GM23338 (cell line): ENCODE measurements around the gene ABCF2. TPM values are rescaled to one million over a fixed set of nuclear protein-coding genes. Genes with fewer than 3 reads are reported as not detected.

Experiments
- ATAC-seq: fragments of 200-7000 bp; cut with Tn5 transposase; 3 replicates; pipeline ENCODE4 v1.9.1; 2020
- DNase-seq: peaks from one replicate; pipeline ENCODE4 v3.0.0-alpha.2; 2015; ENCODE audit warnings: low spot score
- H2AFZ ChIP-seq: fragments of 200-600 bp; sonication (generic); 2 replicates; pipeline ENCODE4 v1.8.0; 2016; ENCODE audit warnings: antibody characterized with exemption, mild to moderate bottlenecking, moderate library complexity
- H3F3A ChIP-seq: fragments of 200-600 bp; sonication (generic); replicated peaks from 2 replicates; pipeline ENCODE4 v1.8.0; 2017; ENCODE audit warnings: antibody characterized with exemption, mixed run types, low read depth
- H3K27ac ChIP-seq: fragments of 200-600 bp; sonication (generic); 2 replicates; pipeline ENCODE4 v1.6.1; 2016; ENCODE audit warnings: low read depth
- H3K27me3 ChIP-seq: fragments of 200-600 bp; sonication (generic); 2 replicates; pipeline ENCODE4 v1.8.0; 2016; ENCODE audit warnings: mild to moderate bottlenecking, mixed run types, moderate library complexity; ENCODE audit not compliant: insufficient read depth
- H3K36me3 ChIP-seq: fragments of 200-600 bp; sonication (generic); 2 replicates; pipeline ENCODE4 v1.8.0; 2016; ENCODE audit warnings: mild to moderate bottlenecking; ENCODE audit not compliant: insufficient read depth
- H3K4me1 ChIP-seq: fragments of 200-600 bp; sonication (generic); 2 replicates; pipeline ENCODE4 v1.8.0; 2016; ENCODE audit warnings: mild to moderate bottlenecking, moderate library complexity; ENCODE audit not compliant: insufficient read depth
- H3K4me2 ChIP-seq: fragments of 200-600 bp; sonication (generic); 2 replicates; pipeline ENCODE4 v1.7.1; 2017; ENCODE audit warnings: mixed run types
- H3K4me3 ChIP-seq: fragments of 200-600 bp; sonication (generic); 2 replicates; pipeline ENCODE4 v1.6.1; 2016; ENCODE audit warnings: mixed run types
- H3K79me2 ChIP-seq: fragments of 200-600 bp; sonication (generic); replicated peaks from 2 replicates; pipeline ENCODE4 v1.8.0; 2017; ENCODE audit warnings: mild to moderate bottlenecking; ENCODE audit not compliant: insufficient read depth
- H3K9me2 ChIP-seq: fragments of 200-600 bp; sonication (generic); 2 replicates; pipeline ENCODE4 v1.8.0; 2017; ENCODE audit not compliant: insufficient read depth
- H4K20me1 ChIP-seq: fragments of 200-600 bp; sonication (generic); replicated peaks from 2 replicates; pipeline ENCODE4 v1.8.0; 2017; ENCODE audit warnings: mild to moderate bottlenecking; ENCODE audit not compliant: insufficient read depth
- H3K27ac Mint-ChIP-seq: 2 replicates; pipeline ENCODE4 v1.8.0; 2020; ENCODE audit warnings: inconsistent platforms, mild to moderate bottlenecking, moderate library complexity, mixed read lengths
- H3K27me3 Mint-ChIP-seq: 3 replicates; pipeline ENCODE4 v1.8.0; 2022; ENCODE audit warnings: low read depth, mild to moderate bottlenecking, moderate library complexity, mixed read lengths, inconsistent platforms; ENCODE audit not compliant: insufficient read depth, poor library complexity
- H3K36me3 Mint-ChIP-seq: 3 replicates; pipeline ENCODE4 v1.8.0; 2021; ENCODE audit warnings: low read depth, mild to moderate bottlenecking, inconsistent platforms, moderate library complexity, mixed read lengths
- H3K4me1 Mint-ChIP-seq: 3 replicates; pipeline ENCODE4 v1.8.0; 2020; ENCODE audit warnings: mild to moderate bottlenecking, inconsistent platforms, mixed read lengths
- H3K4me3 Mint-ChIP-seq: 3 replicates; pipeline ENCODE4 v1.8.0; 2021; ENCODE audit warnings: moderate library complexity, mild to moderate bottlenecking, inconsistent platforms, mixed read lengths
- H3K9me3 Mint-ChIP-seq: 3 replicates; pipeline ENCODE4 v1.8.0; 2020; ENCODE audit warnings: moderate library complexity, mild to moderate bottlenecking, inconsistent platforms, mixed read lengths
- CREB1 ChIP-seq: fragments of 250-450 bp; sonication (Bioruptor Pico); IDR thresholded peaks from 2 replicates; pipeline ENCODE4 v1.5.0; 2020; ENCODE audit warnings: low read depth, mild to moderate bottlenecking, moderate library complexity
- CTCF ChIP-seq, 2 experiments: fragments of 200-600 bp in 1 of 2; sonication (generic) in 1 of 2; conservative IDR thresholded peaks; 2 replicates each; pipeline versions ENCODE4 v1.5.1 to v1.6.1; 2016 to 2017; ENCODE audit warnings: antibody characterized with exemption in 2 of 2, low read depth in 2 of 2, mild to moderate bottlenecking in 2 of 2, moderate library complexity in 1 of 2
- ETS1 ChIP-seq: IDR thresholded peaks from 2 replicates; pipeline ENCODE4 v1.6.1; 2016; ENCODE audit warnings: antibody characterized with exemption
- EZH2 ChIP-seq: fragments of 200-600 bp; sonication (generic); IDR thresholded peaks from one replicate; pipeline ENCODE4 v1.8.0; 2017; ENCODE audit warnings: antibody characterized with exemption, mild to moderate bottlenecking, low read depth; ENCODE audit not compliant: unreplicated experiment
- EZH2phosphoT487 ChIP-seq: fragments of 200-600 bp; sonication (generic); IDR thresholded peaks from one replicate; pipeline ENCODE4 v1.8.1; 2018; ENCODE audit warnings: antibody characterized with exemption; ENCODE audit not compliant: unreplicated experiment
- JUNB ChIP-seq: IDR thresholded peaks from one replicate; pipeline ENCODE4 v1.6.1; 2016; ENCODE audit warnings: antibody characterized with exemption; ENCODE audit not compliant: unreplicated experiment
- NANOG ChIP-seq: IDR thresholded peaks from 2 replicates; pipeline ENCODE4 v1.6.1; 2016; ENCODE audit warnings: antibody characterized with exemption, borderline replicate concordance
- POLR2AphosphoS5 ChIP-seq: IDR thresholded peaks from 2 replicates; pipeline ENCODE4 v1.6.1; 2016; ENCODE audit warnings: antibody characterized with exemption, low read depth
- REST ChIP-seq: IDR thresholded peaks from one replicate; pipeline ENCODE4 v1.6.1; 2018; ENCODE audit warnings: antibody characterized with exemption; ENCODE audit not compliant: unreplicated experiment
- STAT1 ChIP-seq: IDR thresholded peaks from one replicate; pipeline ENCODE4 v1.6.1; 2016; ENCODE audit warnings: antibody characterized with exemption; ENCODE audit not compliant: unreplicated experiment
- ZNF114 ChIP-seq: fragments of 250-450 bp; sonication (Bioruptor Pico); IDR thresholded peaks from 2 replicates; pipeline ENCODE4 v1.5.0; 2020; ENCODE audit warnings: mild to moderate bottlenecking, moderate library complexity
- ZNF331 ChIP-seq: fragments of 250-450 bp; sonication (Bioruptor Pico); IDR thresholded peaks from 2 replicates; pipeline ENCODE4 v1.5.0; 2020; ENCODE audit warnings: low read depth, mild to moderate bottlenecking, moderate library complexity
- polyA plus RNA-seq: library from polyadenylated mRNA; unstranded; fragments of >200 nt; fragmentation: Nextera tagmentation; extraction: Ambion mirVana; gene quantifications from 2 replicates; pipeline ENCODE4 v1.2.1, GENCODE V29; 2016
- total RNA-seq: library from RNA; depleted of rRNA; stranded (reverse); fragments of >200 nt; shearing (Covaris generic); gene quantifications from 2 replicates; pipeline ENCODE4 v1.2.3, GENCODE V29; 2014
- TF ChIP-seq, protein P1 (sequence below): fragments of 250-450 bp; sonication (Bioruptor Pico); IDR thresholded peaks from 2 replicates; pipeline ENCODE4 v1.5.0; 2020; ENCODE audit warnings: mild to moderate bottlenecking, moderate library complexity

The ABCF2 gene
- total and polyA plus RNA-seq, 2 experiments from 2014 or later = 18.7 to 58.7 TPM

DNA sequence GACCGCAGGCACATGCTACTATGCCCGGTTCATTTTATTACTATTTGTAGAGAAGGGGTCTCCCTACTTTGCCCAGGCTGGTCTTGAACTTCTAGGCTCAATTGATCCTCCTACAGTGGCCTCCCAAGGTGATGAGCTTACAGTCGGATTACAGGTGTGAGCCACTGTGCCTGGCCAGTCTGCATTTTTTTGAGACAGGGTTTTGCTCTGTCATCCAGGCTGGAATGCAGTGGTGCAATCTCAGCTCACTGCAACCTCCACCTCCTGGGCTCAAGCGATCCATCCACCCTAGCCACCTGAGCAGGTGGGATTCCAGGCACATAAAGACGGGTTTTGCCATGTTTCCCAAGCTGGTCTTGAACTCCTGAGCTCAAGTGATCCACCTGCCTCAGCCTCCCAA is 14.4 kb downstream of the ABCF2 start:
- no peak for ATAC-seq
- Mint-ChIP-seq H3K27me3 (peaks cover 13% of the 10 kb centered on the region), H3K9me3 (no peaks in the 10 kb centered on the region), H3K4me1 (peaks cover 15% of the 10 kb centered on the region), H3K36me3 (peaks cover 52% of the 10 kb centered on the region), H3K27ac (no peak overlapping the region), H3K4me3 (no peak overlapping the region)
- no peak overlapping the region for H3K4me2 ChIP-seq
- no peaks in the 10 kb centered on the region for H3K79me2 ChIP-seq
- no peak overlapping the region for H3K4me3 ChIP-seq
- no peaks in the 10 kb centered on the region for H3K27me3 ChIP-seq
- no peak for DNase-seq
- H3F3A ChIP-seq = no peaks in the 10 kb centered on the region
- no peak overlapping the region for H2AFZ ChIP-seq
- TF ChIP-seq CREB1 (no peak), EZH2 (no peak), JUNB (no peak), POLR2AphosphoS5 (no peak), ETS1 (no peak), CTCF (conservative IDR thresholded peaks at IDR 0.05; ENCODE audit: low read depth in 2 of 2) (no peak), STAT1 (no peak), EZH2phosphoT487 (no peak), ZNF114 (CRISPR knock-in tag) (no peak), NANOG (no peak), REST (no peak), ZNF331 (no peak)
- TF ChIP-seq, protein P1, sequence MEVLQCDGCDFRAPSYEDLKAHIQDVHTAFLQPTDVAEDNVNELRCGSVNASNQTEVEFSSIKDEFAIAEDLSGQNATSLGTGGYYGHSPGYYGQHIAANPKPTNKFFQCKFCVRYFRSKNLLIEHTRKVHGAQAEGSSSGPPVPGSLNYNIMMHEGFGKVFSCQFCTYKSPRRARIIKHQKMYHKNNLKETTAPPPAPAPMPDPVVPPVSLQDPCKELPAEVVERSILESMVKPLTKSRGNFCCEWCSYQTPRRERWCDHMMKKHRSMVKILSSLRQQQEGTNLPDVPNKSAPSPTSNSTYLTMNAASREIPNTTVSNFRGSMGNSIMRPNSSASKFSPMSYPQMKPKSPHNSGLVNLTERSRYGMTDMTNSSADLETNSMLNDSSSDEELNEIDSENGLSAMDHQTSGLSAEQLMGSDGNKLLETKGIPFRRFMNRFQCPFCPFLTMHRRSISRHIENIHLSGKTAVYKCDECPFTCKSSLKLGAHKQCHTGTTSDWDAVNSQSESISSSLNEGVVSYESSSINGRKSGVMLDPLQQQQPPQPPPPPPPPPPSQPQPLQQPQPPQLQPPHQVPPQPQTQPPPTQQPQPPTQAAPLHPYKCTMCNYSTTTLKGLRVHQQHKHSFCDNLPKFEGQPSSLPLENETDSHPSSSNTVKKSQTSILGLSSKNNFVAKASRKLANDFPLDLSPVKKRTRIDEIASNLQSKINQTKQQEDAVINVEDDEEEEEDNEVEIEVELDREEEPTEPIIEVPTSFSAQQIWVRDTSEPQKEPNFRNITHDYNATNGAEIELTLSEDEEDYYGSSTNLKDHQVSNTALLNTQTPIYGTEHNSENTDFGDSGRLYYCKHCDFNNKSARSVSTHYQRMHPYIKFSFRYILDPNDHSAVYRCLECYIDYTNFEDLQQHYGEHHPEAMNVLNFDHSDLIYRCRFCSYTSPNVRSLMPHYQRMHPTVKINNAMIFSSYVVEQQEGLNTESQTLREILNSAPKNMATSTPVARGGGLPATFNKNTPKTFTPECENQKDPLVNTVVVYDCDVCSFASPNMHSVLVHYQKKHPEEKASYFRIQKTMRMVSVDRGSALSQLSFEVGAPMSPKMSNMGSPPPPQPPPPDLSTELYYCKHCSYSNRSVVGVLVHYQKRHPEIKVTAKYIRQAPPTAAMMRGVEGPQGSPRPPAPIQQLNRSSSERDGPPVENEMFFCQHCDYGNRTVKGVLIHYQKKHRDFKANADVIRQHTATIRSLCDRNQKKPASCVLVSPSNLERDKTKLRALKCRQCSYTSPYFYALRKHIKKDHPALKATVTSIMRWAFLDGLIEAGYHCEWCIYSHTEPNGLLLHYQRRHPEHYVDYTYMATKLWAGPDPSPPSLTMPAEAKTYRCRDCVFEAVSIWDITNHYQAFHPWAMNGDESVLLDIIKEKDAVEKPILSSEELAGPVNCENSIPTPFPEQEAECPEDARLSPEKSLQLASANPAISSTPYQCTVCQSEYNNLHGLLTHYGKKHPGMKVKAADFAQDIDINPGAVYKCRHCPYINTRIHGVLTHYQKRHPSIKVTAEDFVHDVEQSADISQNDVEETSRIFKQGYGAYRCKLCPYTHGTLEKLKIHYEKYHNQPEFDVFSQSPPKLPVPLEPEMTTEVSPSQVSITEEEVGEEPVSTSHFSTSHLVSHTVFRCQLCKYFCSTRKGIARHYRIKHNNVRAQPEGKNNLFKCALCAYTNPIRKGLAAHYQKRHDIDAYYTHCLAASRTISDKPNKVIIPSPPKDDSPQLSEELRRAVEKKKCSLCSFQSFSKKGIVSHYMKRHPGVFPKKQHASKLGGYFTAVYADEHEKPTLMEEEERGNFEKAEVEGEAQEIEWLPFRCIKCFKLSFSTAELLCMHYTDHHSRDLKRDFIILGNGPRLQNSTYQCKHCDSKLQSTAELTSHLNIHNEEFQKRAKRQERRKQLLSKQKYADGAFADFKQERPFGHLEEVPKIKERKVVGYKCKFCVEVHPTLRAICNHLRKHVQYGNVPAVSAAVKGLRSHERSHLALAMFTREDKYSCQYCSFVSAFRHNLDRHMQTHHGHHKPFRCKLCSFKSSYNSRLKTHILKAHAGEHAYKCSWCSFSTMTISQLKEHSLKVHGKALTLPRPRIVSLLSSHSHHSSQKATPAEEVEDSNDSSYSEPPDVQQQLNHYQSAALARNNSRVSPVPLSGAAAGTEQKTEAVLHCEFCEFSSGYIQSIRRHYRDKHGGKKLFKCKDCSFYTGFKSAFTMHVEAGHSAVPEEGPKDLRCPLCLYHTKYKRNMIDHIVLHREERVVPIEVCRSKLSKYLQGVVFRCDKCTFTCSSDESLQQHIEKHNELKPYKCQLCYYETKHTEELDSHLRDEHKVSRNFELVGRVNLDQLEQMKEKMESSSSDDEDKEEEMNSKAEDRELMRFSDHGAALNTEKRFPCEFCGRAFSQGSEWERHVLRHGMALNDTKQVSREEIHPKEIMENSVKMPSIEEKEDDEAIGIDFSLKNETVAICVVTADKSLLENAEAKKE (CRISPR knock-in tag) = no peak
- H4K20me1 ChIP-seq = no peaks in the 10 kb centered on the region; the same call in 1 of the 2 replicates
- H3K27ac ChIP-seq = no peak overlapping the region
- H3K36me3 ChIP-seq = peaks cover 26% of the 10 kb centered on the region
- no peaks in the 10 kb centered on the region for H3K9me2 ChIP-seq
- H3K4me1 ChIP-seq = peaks cover 7% of the 10 kb centered on the region
